Hindlimb muscle (tissue), 1 donor: ENCODE results near the gene SAMD11. TPM values are rescaled to one million over a fixed set of nuclear protein-coding genes. Genes with fewer than 3 reads are reported as not detected.
"Not testable (repeated sequence)": the region's sequence is repeated elsewhere in the genome, so short reads cannot be mapped to it uniquely, and the experiment has no call there.

Experiments
- DNase-seq: peaks from one replicate; pipeline ENCODE4 v3.0.0-alpha.2; 2013
- polyA plus RNA-seq: library from polyadenylated mRNA; unstranded; fragments of 120-200 nt; gene quantifications from one replicate; pipeline ENCODE4 v1.2.1, GENCODE V29; 2013; ENCODE audit not compliant: insufficient read length

SAMD11 gene
- polyA plus RNA-seq, 1 donor, result 2.7 TPM

DNA sequence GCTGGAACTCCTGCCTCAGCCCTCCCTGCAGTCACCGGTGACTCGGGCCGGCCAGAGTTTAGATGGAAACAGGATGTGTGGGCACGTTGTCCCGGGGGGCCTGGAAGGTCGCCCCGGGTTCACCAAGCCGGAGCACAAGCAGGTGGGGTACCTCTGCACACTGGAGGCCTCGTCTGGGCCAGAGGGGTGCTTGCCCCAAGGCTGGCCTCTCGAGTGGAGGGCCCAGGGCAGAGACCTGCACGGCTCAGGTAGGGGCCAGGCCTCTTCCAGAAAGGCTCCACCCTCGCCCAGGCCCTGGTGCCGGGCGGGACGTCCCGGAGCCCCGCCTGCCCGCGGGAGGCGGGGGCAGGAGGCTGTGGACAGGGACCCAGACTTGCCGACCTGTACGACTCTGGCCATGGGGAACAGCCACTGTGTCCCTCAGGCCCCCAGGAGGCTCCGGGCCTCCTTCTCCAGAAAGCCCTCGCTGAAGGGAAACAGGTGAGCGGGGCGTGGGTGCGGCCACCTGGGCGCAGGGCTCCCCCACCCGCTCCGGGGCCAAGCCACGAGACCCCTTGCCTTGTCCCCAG lies 42.5 kb downstream of the SAMD11 start, which contains the start of gene PLEKHN1:
TSS of gene PLEKHN1 (plus strand) at position 348 of the 569 bp plus-strand sequence. CDS start at position 398, 50 bp downstream.
- DNase-seq, result no peak

DNA sequence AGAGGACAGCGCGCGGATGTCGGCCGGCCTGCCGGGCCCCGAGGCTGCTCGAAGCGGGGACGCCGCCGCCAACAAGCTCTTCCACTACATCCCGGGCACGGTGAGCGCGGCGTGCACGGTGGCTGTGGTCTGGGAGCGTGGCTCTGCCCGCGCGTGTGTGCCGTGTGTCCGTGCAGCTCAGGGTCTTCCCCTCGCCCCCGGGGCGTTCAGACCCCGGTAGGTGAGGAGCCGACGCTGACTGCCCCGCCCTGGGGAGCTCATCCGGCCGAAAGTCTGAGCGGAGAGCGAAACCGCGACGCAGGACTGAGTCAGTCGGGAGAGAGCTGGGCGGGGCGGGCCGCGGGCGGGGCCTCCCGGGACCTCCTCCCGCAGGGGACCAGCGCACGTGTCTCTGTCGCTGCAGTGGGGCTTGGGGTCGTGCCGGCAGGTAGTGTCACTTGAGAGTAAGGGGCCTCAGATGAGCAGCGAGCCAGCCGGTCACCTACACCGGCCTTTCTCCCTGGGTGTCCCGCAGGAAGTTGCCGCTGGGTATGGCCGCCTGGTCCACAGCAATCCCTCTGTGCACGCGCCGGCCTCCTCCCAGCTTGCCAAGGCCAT lies 43.1 kb downstream of the SAMD11 start:
- DNase-seq, result no peak

DNA sequence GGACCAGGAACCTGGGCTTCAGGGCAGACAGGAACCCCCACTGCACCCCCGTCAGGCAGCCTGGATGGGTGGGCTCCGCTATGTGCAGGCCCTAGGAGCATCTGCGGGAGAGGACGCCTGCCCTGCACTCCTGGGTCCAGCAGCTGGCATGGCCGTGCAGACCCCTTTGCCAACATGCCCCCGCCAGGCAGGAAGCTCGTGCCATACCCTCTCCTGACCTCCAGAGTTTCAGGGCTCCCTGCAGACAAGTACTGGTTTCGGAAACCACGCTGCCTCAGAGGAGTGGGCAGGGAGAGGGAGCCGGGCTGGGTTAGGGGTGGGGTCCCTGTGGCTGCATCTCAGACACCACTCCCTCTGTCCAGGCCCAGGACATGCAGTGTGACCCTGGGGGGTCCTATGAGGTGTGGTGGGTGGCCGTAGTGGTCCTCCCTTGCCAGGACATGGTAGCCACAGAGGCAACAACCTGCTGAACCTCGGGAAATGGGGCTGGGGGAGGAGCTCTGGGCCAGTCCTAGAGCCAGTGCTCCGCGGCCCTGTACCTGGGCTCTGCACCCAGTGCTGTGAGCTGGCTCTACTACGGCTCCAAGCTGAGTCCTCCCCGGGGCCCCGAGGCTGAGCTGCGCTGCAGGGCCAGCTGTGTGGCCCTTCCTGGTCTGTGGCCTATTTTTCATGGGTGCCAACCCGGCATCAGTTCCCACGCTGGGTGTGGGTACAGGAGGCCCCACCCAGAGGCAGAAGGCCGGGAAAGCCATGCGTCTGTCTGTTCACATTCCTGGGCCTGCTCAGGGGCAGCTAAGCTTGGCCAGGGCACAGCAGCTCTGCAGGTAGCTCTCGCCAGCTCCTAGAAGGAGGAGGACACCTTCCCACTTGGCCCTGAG lies 44.0 kb downstream of the SAMD11 start:
- DNase-seq, result no peak

DNA sequence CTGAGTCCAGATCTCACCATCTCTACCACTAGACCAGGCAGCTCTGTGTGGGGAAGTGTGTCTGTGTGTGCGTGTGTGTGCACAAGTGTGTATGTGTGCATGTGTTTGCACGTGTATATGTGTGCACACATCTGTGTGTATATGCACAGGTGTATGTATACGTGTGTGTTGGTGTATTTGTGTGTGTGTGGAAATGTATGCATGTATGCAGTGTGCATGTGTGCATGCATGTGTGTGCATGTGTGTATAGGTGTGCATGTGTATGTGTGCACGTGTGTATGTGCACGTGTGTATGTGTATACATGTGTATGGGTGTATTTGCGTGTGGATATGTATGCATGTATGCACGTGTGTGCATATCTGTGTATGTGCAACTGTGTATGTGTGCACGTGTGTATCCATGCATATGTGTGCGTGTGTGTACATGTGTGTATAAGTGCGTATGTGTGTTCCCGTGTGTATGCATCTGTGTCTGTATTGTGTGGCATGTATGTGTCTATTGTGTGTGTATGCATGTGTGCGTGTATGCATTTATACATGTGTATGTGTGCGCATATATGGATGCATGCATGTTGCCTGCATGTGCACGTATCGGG lies 45.6 kb downstream of the SAMD11 start:
- DNase-seq, result no peak

DNA sequence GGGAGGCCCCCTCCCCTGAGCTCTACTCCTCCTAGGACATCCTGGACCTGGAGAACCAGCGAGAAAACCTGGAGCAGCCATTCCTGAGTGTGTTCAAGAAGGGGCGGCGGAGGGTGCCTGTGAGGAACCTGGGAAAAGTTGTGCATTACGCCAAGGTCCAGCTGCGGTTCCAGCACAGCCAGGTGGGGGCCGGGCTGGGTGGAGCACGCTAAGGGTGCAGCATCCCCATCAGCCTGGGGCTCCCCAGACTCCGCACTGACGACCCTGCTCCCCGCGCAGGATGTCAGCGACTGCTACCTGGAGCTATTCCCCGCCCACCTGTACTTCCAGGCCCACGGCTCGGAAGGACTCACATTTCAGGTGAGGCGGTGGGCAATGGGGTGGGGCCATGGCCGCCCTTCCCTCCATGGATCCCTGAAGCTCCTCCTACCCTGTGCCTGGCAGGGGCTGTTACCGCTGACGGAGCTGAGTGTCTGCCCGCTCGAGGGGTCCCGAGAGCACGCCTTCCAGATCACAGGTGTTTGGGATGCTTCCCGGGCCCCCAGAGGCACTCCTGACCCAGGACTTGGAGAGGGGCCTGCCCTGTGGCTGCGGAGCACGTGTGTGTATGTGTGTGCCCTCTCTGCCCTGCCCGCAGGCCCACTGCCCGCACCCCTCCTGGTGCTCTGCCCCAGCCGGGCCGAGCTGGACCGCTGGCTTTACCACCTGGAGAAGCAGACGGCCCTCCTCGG lies 46.7 kb downstream of the SAMD11 start:
- no peak for DNase-seq

DNA sequence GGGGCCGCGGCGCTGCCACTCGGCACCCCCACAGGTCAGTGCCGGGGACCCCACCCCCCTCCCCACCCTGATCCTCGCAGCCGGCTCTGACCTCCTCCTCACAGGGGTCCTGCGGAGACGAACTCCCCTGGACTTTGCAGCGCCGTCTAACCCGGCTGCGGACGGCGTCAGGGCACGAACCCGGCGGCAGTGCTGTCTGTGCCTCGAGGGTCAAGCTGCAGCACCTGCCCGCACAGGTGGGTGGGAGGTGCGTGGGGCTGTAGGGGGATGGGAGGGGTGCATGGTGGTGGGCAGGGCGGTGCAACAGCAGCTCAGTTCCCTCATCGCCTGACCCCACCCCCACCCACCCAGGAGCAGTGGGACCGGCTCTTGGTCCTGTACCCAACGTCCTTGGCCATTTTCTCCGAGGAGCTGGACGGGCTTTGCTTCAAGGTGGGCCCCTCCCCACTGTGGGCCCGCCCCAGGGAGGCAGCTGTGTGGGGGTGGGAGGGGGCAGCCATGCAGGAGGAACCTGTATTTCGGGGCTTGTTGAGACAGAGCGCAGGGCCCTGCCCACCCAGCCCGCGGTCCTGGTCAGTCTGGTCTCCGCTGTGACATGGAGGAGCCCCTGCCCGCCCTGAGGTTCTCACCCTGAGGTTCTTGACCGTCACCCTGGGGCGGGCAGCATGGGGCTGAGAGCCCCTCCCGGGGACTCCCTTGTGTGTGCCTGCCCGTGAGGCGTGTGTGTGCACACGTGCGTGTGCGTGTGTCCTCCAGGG lies 47.4 kb downstream of the SAMD11 start:
- no peak for DNase-seq

DNA sequence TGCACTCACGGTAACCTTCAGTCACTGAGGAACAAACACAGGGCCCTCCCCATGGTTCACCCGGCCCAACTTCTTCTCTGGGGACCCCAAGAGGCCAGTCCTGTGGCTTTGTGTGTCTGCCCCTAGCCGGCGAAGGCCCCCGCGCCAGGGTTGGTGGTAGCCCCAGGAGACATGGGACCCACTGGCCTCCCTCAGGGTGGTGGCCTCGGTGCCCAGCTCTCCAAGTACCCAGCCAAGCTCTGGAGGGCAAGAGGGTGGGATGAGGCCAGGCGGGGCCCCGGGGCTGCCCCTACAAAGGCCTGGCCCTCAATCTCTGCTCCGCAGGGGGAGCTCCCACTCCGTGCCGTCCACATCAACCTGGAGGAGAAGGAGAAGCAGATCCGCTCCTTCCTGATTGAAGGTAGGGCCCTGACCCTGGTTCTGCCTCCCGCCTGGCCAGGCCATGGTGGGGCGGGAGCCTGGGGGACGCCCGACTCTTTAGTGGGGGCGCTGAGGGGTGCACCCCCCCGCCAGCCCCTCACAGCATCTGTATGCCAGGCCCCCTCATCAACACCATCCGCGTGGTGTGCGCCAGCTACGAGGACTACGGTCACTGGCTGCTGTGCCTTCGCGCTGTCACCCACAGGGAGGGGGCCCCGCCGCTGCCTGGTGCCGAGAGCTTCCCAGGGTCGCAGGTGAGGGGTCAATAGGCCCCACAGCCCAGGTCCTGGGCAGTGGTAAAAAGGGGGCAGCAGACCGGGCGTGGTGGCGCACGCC lies 48.2 kb downstream of the SAMD11 start:
- no peak for DNase-seq

DNA sequence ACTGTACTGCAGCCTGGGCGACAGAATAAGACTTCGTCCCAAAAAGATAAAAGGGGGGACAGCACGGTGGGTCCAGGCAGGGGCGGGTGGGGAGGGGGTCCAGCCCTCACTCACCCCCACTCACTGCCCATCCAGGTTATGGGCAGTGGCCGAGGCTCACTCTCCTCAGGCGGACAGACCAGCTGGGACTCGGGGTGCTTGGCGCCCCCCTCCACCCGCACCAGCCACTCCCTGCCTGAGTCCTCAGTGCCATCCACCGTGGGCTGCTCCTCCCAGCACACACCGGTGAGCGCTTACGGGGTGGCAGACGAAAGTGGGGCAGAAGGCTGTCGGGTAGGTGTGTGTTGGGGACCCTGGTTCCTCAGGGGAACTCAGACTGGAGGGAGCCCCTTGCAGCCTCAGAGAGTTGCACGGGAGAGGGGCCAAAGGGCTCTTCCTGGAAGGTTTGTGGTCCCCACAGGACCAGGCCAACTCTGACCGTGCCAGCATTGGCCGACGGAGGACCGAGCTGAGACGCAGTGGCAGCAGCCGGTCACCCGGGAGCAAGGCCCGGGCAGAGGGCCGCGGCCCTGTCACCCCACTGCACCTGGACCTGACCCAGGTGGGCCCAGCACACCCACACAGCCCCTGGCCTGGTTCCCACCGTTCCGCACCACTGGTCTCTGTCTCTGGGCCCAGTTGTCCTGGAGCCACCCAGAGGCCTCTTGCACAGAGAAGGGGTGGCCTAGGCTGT lies 49.2 kb downstream of the SAMD11 start:
- DNase-seq, result no peak

DNA sequence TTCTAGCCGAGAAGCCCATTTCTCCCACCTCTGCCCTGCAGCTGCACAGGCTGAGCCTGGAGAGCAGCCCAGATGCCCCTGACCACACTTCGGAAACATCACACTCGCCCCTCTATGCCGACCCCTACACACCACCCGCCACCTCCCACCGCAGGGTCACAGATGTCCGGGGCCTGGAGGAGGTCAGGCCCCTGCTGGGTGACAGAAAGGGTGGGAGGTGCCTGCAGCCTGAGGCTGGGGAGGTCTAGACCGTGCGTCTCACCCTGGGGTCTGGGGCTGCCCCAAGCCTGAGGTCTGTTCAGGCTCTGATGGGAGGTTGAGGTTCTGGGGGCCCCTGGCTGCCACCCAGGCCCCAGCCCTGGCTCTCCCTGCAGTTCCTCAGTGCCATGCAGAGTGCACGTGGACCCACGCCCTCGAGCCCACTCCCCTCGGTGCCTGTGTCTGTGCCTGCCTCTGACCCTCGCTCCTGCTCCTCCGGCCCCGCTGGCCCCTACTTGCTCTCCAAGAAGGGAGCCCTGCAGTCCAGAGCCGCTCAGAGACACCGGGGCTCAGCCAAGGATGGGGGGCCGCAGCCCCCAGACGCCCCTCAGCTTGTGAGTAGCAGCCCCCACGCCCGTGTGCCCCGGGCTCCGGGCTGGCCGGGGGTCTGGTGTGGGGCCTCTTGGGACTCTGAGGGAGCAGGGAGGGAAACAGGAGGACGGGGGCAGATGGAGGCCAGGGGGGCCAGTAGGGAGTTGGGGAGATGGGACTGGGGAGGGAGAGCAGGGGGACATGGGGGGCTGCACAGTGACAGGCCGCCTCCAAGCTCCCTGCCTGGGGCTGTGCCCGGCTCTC lies 50.0 kb downstream of the SAMD11 start:
- DNase-seq, result no peak

DNA sequence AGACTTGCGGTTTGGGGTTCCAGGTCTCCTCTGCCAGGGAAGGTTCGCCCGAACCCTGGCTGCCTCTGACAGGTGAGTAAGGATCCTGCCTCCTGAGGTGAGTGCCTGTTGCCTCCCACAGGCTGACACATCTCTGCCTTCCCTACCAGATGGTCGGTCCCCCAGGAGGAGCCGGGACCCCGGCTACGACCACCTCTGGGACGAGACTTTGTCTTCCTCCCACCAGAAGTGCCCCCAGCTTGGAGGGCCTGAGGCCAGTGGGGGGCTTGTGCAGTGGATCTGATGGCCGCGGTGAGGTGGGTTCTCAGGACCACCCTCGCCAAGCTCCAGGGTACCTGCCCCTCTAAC lies 50.5 kb downstream of the SAMD11 start:
- no peak for DNase-seq

DNA sequence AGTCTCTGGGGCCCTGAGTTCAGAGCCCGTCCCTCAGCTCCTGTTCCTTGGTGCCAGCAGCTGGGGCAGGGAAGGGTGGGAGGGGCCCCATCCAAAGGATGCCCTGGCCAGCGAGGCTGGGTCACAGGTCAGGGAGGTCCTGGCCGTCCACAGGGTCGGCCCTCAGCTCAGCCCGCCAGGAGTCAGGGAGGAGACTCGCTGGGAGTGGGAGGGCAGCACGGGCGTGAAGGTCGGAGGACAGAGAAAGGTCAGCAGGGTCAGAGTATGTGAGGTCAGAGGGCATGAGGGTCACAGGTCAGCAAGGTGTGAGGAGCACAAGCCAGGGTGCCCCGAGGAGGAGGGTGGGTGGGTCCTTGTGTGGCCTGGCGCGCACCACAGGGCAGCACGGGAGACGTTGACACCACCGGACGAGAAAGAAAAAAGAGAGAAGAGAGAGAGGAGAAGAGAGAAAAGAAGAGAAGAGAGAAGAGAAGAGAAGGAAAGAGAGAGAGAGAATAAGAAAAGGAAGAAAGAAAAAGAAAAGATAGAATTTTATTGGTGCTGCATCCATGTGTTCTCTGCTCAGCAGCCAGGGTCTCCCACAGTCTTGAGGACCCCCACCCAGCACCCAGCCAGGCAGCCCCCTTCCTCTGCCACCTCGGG lies 51.1 kb downstream of the SAMD11 start:
- DNase-seq, result no peak

DNA sequence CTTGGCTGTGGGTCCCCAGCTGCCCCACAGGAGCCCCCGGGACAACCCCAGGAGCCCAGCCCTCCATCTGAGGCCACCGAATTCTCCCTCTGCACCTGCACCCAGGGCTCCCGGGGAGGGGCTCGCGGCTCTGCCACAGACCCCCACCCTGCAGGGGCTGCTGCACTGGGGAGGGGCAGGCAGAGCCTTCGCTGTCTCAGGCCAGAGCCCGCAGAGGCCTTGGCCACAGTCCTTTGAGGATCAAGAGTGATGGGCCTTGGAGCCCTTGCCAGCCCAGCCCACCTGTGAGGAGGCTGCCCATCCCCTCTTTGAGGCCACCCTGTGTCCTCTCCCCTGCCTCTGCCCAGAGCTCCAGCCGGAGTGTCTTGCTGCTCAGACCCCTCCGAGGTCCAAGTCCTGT lies 51.6 kb downstream of the SAMD11 start:
- no peak for DNase-seq

DNA sequence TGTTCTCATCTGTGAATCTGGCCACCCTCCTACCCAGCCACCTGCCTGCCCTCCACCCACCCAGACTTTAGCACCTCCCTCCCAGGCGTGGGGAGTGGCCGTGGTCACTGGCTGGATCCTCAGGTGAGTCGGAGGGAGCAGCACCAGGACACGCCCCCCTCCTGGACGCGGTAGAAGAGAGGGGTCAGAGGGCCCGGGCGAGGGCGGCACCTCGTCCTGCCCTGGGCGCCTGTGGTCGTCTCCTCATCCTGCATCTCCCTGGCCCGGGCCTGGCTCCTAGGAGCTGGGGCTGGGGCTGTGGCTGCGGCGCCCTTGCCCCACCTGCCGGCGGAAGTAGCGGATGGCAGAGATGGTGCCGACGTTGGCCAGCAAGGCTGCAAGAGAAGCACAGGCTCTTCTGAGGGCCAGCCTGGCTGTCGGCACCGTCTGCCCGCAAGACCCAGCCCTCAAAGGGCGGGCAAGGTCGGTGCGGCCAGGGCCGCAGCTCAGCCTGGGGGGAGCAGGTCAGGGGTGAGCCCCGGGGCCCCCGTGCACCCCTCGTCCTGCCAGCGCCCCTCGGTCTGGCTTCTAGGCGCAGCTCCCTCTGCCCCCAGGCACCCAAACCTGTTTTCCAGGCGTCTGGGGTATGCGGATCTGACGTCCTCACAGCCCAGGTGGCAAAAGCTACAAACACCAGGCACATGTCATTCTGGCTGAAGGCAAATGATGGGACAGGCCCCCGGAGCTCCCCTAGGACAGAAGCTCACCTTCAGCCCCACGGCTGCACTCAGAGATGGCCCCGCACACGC lies 52.4 kb downstream of the SAMD11 start:
- DNase-seq, result no peak

DNA sequence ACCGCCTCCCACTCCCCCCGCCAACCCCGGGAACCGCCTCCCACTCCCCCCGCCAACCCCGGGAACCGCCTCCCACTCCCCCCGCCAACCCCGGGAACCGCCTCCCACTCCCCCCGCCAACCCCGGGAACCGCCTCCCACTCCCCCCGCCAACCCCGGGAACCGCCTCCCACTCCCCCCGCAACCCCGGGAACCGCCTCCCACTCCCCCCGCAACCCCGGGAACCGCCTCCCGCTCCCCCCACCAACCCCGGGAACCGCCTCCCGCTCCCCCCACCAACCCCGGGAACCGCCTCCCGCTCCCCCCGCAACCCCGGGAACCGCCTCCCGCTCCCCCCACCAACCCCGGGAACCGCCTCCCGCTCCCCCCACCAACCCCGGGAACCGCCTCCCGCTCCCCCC lies 53.1 kb downstream of the SAMD11 start:
- not testable (repeated sequence) for DNase-seq

DNA sequence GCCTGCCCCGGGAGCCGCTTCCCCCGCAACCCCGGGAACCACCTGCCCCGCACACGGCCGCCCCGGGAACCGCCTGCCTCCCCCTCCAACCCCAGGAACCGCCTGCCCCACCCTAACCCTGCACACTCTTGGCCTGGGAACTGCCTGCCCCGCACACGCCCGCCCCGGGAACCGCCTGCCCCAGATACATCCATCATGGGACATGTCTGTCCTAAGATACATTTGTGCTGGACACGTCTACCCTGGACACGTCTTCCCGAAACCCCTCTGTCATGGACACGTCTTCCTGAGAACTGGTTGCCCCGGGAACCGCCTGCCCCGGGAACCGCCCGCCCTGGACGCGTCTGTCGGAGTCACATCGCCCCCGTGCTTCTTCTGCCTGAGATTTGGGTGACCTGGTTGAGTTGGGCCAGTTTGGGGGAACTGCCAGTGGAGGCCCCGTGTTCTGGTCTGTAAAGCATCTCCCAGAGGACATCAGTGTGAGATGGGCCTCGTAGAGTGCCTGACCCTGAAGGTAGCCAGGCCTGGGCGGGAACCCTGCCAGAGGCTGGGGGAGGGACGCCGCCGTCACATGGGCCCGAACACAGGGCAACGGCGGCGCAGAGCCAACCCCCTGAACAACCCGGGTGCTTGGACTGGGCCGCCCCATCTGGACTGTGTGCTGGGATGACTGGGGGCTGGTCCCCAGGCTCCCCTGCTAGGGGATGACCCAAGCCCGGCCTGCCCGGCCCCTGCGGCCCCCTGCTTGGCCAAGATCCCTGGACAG lies 54.5 kb downstream of the SAMD11 start:
- no peak for DNase-seq

DNA sequence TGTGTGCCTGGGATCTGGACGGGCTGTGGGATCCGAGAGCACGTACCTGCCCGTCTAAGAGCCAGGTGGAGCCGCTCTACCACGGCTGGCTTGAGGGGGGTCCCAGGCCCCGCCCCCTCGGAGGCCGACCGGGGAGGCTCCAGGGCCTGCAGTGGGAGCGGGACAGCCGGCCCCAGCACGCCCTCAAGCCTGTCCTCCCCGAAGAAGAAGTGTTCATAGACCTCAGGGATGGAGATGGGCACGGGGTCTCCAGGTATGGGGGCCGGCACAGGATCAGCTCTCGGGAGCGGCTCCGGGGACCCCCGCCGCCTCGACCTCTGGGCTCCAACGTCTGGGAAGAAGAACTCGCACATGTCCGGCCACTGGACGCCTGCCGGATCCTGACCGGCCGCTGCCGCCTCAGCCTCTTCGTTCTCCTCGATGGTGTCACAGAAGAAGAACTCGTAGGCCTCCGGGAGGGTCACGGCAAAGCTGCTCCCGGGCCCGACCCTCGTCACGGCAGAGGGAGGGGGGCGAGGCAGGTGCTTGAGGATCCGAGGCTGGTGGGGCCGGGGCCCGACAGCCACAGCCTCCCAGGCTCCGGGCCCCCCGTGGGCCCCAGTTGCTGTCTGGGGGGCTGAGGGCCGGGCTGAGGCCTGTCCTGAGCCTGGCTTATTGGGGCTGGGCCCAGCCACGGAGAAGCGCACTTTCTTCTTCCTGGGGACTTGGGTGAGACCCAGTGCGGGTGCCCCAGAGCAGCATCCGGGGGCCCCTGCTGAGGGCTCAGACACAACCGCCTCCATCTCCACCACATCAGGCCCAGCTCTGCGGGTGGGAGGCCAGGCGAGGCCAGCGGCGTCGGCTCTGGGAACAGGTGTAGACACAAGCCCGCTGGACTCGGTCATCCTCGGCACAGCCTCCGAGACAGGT lies 55.4 kb downstream of the SAMD11 start:
- no peak for DNase-seq
